ENCODE results near the gene SESTD1.

- TF ChIP-seq TAF1 (IDR thresholded peaks at IDR 0.05; ENCODE audit: low read depth): no peak
- no peak for TF ChIP-seq CTCF (IDR thresholded peaks at IDR 0.05; ENCODE audit: poor library complexity, severe bottlenecking)
- no peak for TF ChIP-seq REST (IDR thresholded peaks at IDR 0.05; ENCODE audit: borderline replicate concordance)
- no peak for TF ChIP-seq EP300 (conservative IDR thresholded peaks at IDR 0.05; ENCODE audit: poor library complexity, severe bottlenecking)
- TF ChIP-seq EZH2 (IDR thresholded peaks at IDR 0.05; ENCODE audit: borderline replicate concordance, insufficient read depth, low read length, poor library complexity, severe bottlenecking): no peak
- no peak for TF ChIP-seq POLR2AphosphoS5 (IDR thresholded peaks at IDR 0.05)
- no peak for TF ChIP-seq MXI1 (conservative IDR thresholded peaks at IDR 0.05; ENCODE audit: poor library complexity, severe bottlenecking)
These were observed 13.0 kb upstream of the SESTD1 start for GRCh38 chr2:179277429-179278196.

Data from neural cell (in vitro differentiated cells).